Measurements from ENCODE around the gene VASN. TPM values are rescaled to one million over a fixed set of nuclear protein-coding genes. Genes with fewer than 3 reads are reported as not detected.

Gene VASN
- total and polyA plus RNA-seq, 7 donors = 2.0 to 3.8 (median 3.3) TPM

- Histone ChIP-seq H3K36me3 (ENCODE audit: insufficient read depth in 1 of 2, low read depth in 1 of 2) (peaks cover 5 to 20% of the 10 kb centered on the region in 2 donors), H3K27ac (no peak overlapping the region), H3K9me3 (no peaks in the 10 kb centered on the region), H3K27me3 (ENCODE audit: insufficient read depth in 3 of 3, low read length in 2 of 3) (no peaks in the 10 kb centered on the region), H3K4me3 (no peak overlapping the region), H3K4me1 (peaks cover 6% of the 10 kb centered on the region)
- intact Hi-C loops (cut with DNase I) = loop anchor here (10.0 kb wide), 2 partner anchors 135 to 355 kb away; no protein-coding TSS in a partner anchor
- DNase-seq = no peak
- ATAC-seq = no peak
- 73 to 76% (median 75%) methylated on average over 10 of the region's 10 CpGs for WGBS, 3 donors
- TF ChIP-seq CTCF (IDR thresholded peaks at IDR 0.05) = no peak
Measured at GRCh38 chr16:4339455-4339854, 32.2 kb upstream of the VASN start.

- Histone ChIP-seq H3K4me3 (no peak overlapping the region), H3K27me3 (ENCODE audit: insufficient read depth in 3 of 3, low read length in 2 of 3) (no peaks in the 10 kb centered on the region), H3K36me3 (ENCODE audit: insufficient read depth in 1 of 2, low read depth in 1 of 2) (peaks cover 5 to 20% of the 10 kb centered on the region in 2 donors), H3K27ac (no peak overlapping the region), H3K4me1 (peaks cover 8% of the 10 kb centered on the region), H3K9me3 (no peaks in the 10 kb centered on the region)
- no peak for TF ChIP-seq CTCF (IDR thresholded peaks at IDR 0.05)
- intact Hi-C loops (cut with DNase I) = loop anchor here (10.0 kb wide), 2 partner anchors 135 to 355 kb away; no protein-coding TSS in a partner anchor
- ATAC-seq = peak in 2 of 4 donors; percentile 18 to 23
- WGBS, 3 donors = 51 to 62% (median 58%) methylated on average over 14 of the region's 14 CpGs
- no peak for DNase-seq
Measured at GRCh38 chr16:4339909-4340308, 31.7 kb upstream of the VASN start.

GRCh38 chr16:4340443-4340842, 31.2 kb upstream of the VASN start:
- ATAC-seq (no peak), DNase-seq (no peak)
- no peak overlapping the region for H3K4me3 ChIP-seq
- H3K36me3 ChIP-seq (ENCODE audit: insufficient read depth in 1 of 2, low read depth in 1 of 2) = peaks cover 5 to 20% of the 10 kb centered on the region in 2 donors
- peaks cover 12% of the 10 kb centered on the region for H3K4me1 ChIP-seq
- TF ChIP-seq CTCF (IDR thresholded peaks at IDR 0.05) = no peak
- intact Hi-C loops (cut with DNase I) = no loop called here
- H3K9me3 ChIP-seq = no peaks in the 10 kb centered on the region
- H3K27me3 ChIP-seq (ENCODE audit: insufficient read depth in 3 of 3, low read length in 2 of 3) = no peaks in the 10 kb centered on the region
- no peak overlapping the region for H3K27ac ChIP-seq
- WGBS, 3 donors = 75 to 91% (median 77%) methylated on average over 6 of the region's 6 CpGs

GRCh38 chr16:4341250-4341649, 30.4 kb upstream of the VASN start:
- H3K4me1 ChIP-seq = peaks cover 17% of the 10 kb centered on the region
- no peaks in the 10 kb centered on the region for H3K9me3 ChIP-seq
- peaks cover 5 to 18% of the 10 kb centered on the region in 2 donors for H3K36me3 ChIP-seq (ENCODE audit: insufficient read depth in 1 of 2, low read depth in 1 of 2)
- no peak for TF ChIP-seq CTCF (IDR thresholded peaks at IDR 0.05)
- no peak for DNase-seq
- H3K27ac ChIP-seq = no peak overlapping the region
- intact Hi-C loops (cut with DNase I) = no loop called here
- ATAC-seq = no peak
- 89 to 95% (median 90%) methylated on average over 13 of the region's 13 CpGs for WGBS, 3 donors
- no peaks in the 10 kb centered on the region for H3K27me3 ChIP-seq (ENCODE audit: insufficient read depth in 3 of 3, low read length in 2 of 3)
- H3K4me3 ChIP-seq = no peak overlapping the region
